A673 (cell line): ENCODE results near the gene PRTFDC1.

Source experiments
- CTCF ChIP-seq: fragments of 300-800, 200-600 bp; sonication (generic); conservative IDR thresholded peaks from 2 replicates; pipeline ENCODE4 v1.5.1; 2017; ENCODE audit warnings: low read depth, mild to moderate bottlenecking, antibody characterized with exemption, low read length, moderate library complexity, mixed read lengths
- EZH2 ChIP-seq: fragments of 200-600 bp; sonication (generic); IDR thresholded peaks from 2 replicates; pipeline ENCODE4 v1.6.1; 2017; ENCODE audit warnings: borderline replicate concordance, low read depth, mild to moderate bottlenecking, mixed read lengths, antibody characterized with exemption, low read length; ENCODE audit not compliant: poor library complexity, severe bottlenecking

GRCh38 chr10:24898501-24898900 is 53.9 kb downstream of the PRTFDC1 start:
- TF ChIP-seq EZH2 (no peak), CTCF (no peak)
